Left ventricle myocardium inferior (tissue), 1 donor: Measurements from ENCODE around the gene MORC4. TPM values are rescaled to one million over a fixed set of nuclear protein-coding genes. Genes with fewer than 3 reads are reported as not detected.
A peak's percentile ranks its signal among the peaks of the same experiment; 100 is the strongest.

Experiments
- DNase-seq: peaks from one replicate; pipeline ENCODE4 v3.0.0-alpha.2; 2020
- H3K27ac ChIP-seq: fragments of 200-600 bp; replicated peaks from 2 replicates; pipeline ENCODE4 v1.8.0; 2021
- H3K27me3 ChIP-seq: fragments of 200-600 bp; 2 replicates; pipeline ENCODE4 v1.8.0; 2021; ENCODE audit warnings: low read depth
- H3K36me3 ChIP-seq: fragments of 200-600 bp; 2 replicates; pipeline ENCODE4 v1.8.0; 2021
- H3K4me1 ChIP-seq: fragments of 200-600 bp; 2 replicates; pipeline ENCODE4 v1.8.0; 2021
- H3K4me3 ChIP-seq: fragments of 200-600 bp; 2 replicates; pipeline ENCODE4 v1.8.0; 2021; ENCODE audit warnings: mild to moderate bottlenecking, moderate library complexity
- H3K9me3 ChIP-seq: fragments of 200-600 bp; replicated peaks from 2 replicates; pipeline ENCODE4 v1.8.0; 2021
- intact Hi-C: fragments of 100-400 bp; cut with micrococcal nuclease; formaldehyde crosslinking; loops from one replicate; pipeline ENCODE4 v1.11.0; 2022
- total RNA-seq: library from RNA; stranded (reverse); fragmentation: NEBNext Ultra II Directional; extraction: Animal tissue kit (Norgen Biotek cat#: 25700); gene quantifications from one replicate; pipeline ENCODE4 v1.2.1, GENCODE V29; 2021
- TF ChIP-seq, protein P1 (sequence below): fragments of 200-600 bp; IDR thresholded peaks from 2 replicates; pipeline ENCODE4 v1.8.0; 2021; ENCODE audit warnings: antibody characterized with exemption, mild to moderate bottlenecking, borderline replicate concordance
- donor health status: DM: no; HTN: yes; CAD: no; lungs with severe emphysema.

The MORC4 gene
- total RNA-seq, 1 donor from 2014 or later: 2.6 TPM

- no peak for DNase-seq
- H3K4me1 ChIP-seq: no peaks in the 10 kb centered on the region
- no peak overlapping the region for H3K27ac ChIP-seq
- intact Hi-C loops: no loop called here
- TF ChIP-seq, protein P1, sequence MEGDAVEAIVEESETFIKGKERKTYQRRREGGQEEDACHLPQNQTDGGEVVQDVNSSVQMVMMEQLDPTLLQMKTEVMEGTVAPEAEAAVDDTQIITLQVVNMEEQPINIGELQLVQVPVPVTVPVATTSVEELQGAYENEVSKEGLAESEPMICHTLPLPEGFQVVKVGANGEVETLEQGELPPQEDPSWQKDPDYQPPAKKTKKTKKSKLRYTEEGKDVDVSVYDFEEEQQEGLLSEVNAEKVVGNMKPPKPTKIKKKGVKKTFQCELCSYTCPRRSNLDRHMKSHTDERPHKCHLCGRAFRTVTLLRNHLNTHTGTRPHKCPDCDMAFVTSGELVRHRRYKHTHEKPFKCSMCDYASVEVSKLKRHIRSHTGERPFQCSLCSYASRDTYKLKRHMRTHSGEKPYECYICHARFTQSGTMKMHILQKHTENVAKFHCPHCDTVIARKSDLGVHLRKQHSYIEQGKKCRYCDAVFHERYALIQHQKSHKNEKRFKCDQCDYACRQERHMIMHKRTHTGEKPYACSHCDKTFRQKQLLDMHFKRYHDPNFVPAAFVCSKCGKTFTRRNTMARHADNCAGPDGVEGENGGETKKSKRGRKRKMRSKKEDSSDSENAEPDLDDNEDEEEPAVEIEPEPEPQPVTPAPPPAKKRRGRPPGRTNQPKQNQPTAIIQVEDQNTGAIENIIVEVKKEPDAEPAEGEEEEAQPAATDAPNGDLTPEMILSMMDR: no peak
- no peaks in the 10 kb centered on the region for H3K27me3 ChIP-seq
- H3K9me3 ChIP-seq: no peaks in the 10 kb centered on the region
- H3K4me3 ChIP-seq: no peak overlapping the region
- no peaks in the 10 kb centered on the region for H3K36me3 ChIP-seq
Measured at GRCh38 chrX:107008034-107008433, 8.0 kb upstream of the MORC4 start.

- TF ChIP-seq, protein P1: peak; percentile 55
- intact Hi-C loops: no loop called here
- peak; percentile 40 for DNase-seq
Measured at GRCh38 chrX:106999002-106999975, 723 bp downstream of the MORC4 start.

GRCh38 chrX:106997611-106998010 is 2.4 kb downstream of the MORC4 start:
- TF ChIP-seq, protein P1: no peak
- no peak for DNase-seq
- H3K4me1 ChIP-seq: peaks cover 5% of the 10 kb centered on the region
- no peak overlapping the region for H3K4me3 ChIP-seq
- H3K36me3 ChIP-seq: peaks cover under 1% of the 10 kb centered on the region
- no peaks in the 10 kb centered on the region for H3K27me3 ChIP-seq
- no peaks in the 10 kb centered on the region for H3K9me3 ChIP-seq
- intact Hi-C loops: no loop called here
- no peak overlapping the region for H3K27ac ChIP-seq

More at GRCh38 chrX:106999002-106999975, 723 bp downstream of the MORC4 start:
- H3K27ac ChIP-seq: peak overlapping the region; percentile 63
- H3K4me3 ChIP-seq: peak overlapping the region; percentile 73
- peaks cover 5% of the 10 kb centered on the region for H3K4me1 ChIP-seq
- no peaks in the 10 kb centered on the region for H3K9me3 ChIP-seq
- no peaks in the 10 kb centered on the region for H3K36me3 ChIP-seq
- H3K27me3 ChIP-seq: no peaks in the 10 kb centered on the region

- no peaks in the 10 kb centered on the region for H3K9me3 ChIP-seq
- peaks cover 5% of the 10 kb centered on the region for H3K36me3 ChIP-seq
- H3K4me3 ChIP-seq: no peak overlapping the region
- no peak overlapping the region for H3K27ac ChIP-seq
- H3K27me3 ChIP-seq: no peaks in the 10 kb centered on the region
- H3K4me1 ChIP-seq: peaks cover 5% of the 10 kb centered on the region
- no peak for DNase-seq
- intact Hi-C loops: no loop called here
- TF ChIP-seq, protein P1: no peak
Measured at GRCh38 chrX:106995678-106996077, 4.3 kb downstream of the MORC4 start.

GRCh38 chrX:106987488-106987887 is 12.5 kb downstream of the MORC4 start:
- H3K4me3 ChIP-seq: no peak overlapping the region
- DNase-seq: no peak
- peaks cover 3% of the 10 kb centered on the region for H3K36me3 ChIP-seq
- H3K27me3 ChIP-seq: no peaks in the 10 kb centered on the region
- no peaks in the 10 kb centered on the region for H3K9me3 ChIP-seq
- intact Hi-C loops: no loop called here
- H3K4me1 ChIP-seq: peaks cover 5% of the 10 kb centered on the region
- TF ChIP-seq, protein P1: no peak
- H3K27ac ChIP-seq: no peak overlapping the region
